NCI-H2227 treated with DMSO at 0.1 percent for 48 hours (cell line): ENCODE data around the gene NAV2.
"Not testable (repeated sequence)": the region's sequence is repeated elsewhere in the genome, so short reads cannot be mapped to it uniquely, and the experiment has no call there.

Experiments used
- DNase-seq: peaks from one replicate; lab custom pipeline; 2025; lab: John Stamatoyannopoulos, UW

The NAV2 gene

GRCh38 chr11:19954899-19955298 is 242.3 kb downstream of the NAV2 start:
- DNase-seq = no peak

- DNase-seq = no peak
Measured at GRCh38 chr11:19955660-19956059, 243.0 kb downstream of the NAV2 start.

- DNase-seq = no peak
Measured at GRCh38 chr11:19956228-19956627, 243.6 kb downstream of the NAV2 start.

GRCh38 chr11:19957294-19957943 is 244.8 kb downstream of the NAV2 start:
- DNase-seq = peak; percentile 34

GRCh38 chr11:19958204-19958603 is 245.6 kb downstream of the NAV2 start:
- no peak for DNase-seq

- no peak for DNase-seq
Measured at GRCh38 chr11:19959210-19959609, 246.6 kb downstream of the NAV2 start.

- DNase-seq = no peak
Measured at GRCh38 chr11:19959648-19960059, 247.0 kb downstream of the NAV2 start.

GRCh38 chr11:19960410-19960809 is 247.8 kb downstream of the NAV2 start:
- DNase-seq = not testable (repeated sequence)

- DNase-seq = no peak
Measured at GRCh38 chr11:19961225-19961624, 248.6 kb downstream of the NAV2 start.

- DNase-seq = no peak
Measured at GRCh38 chr11:19962053-19962800, 249.6 kb downstream of the NAV2 start.

- no peak for DNase-seq
Measured at GRCh38 chr11:19962801-19963175, 250.2 kb downstream of the NAV2 start.

- DNase-seq = no peak
Measured at GRCh38 chr11:19963697-19964387, 251.2 kb downstream of the NAV2 start.

- DNase-seq = no peak
Measured at GRCh38 chr11:19966441-19966840, 253.8 kb downstream of the NAV2 start.

GRCh38 chr11:19966927-19967326 is 254.3 kb downstream of the NAV2 start:
- no peak for DNase-seq

- no peak for DNase-seq
Measured at GRCh38 chr11:19967787-19968186, 255.2 kb downstream of the NAV2 start.

GRCh38 chr11:19968860-19969259 is 256.2 kb downstream of the NAV2 start:
- DNase-seq = no peak

GRCh38 chr11:19970944-19971343 is 258.3 kb downstream of the NAV2 start:
- no peak for DNase-seq

GRCh38 chr11:19972091-19972490 is 259.5 kb downstream of the NAV2 start:
- DNase-seq = no peak

GRCh38 chr11:19972651-19973050 is 260.0 kb downstream of the NAV2 start:
- DNase-seq = no peak

GRCh38 chr11:19973136-19973635 is 260.5 kb downstream of the NAV2 start:
- no peak for DNase-seq

- no peak for DNase-seq
Measured at GRCh38 chr11:19974886-19975285, 262.2 kb downstream of the NAV2 start.

GRCh38 chr11:19975414-19975990 is 262.9 kb downstream of the NAV2 start:
- DNase-seq = no peak
